GM12878 (cell line): Measurements from ENCODE around the gene ALG1L2.
"Not testable (repeated sequence)": the region's sequence is repeated elsewhere in the genome, so short reads cannot be mapped to it uniquely, and the experiment has no call there.

Experiments used
- CHD2 ChIP-seq: IDR thresholded peaks from 2 replicates; pipeline ENCODE4 v1.6.1; 2011; ENCODE audit warnings: low read depth, low read length, improper control_type of control experiment, borderline replicate concordance
- CHD4 ChIP-seq: fragments of 200-600 bp; sonication (generic); IDR thresholded peaks from 2 replicates; pipeline ENCODE4 v1.6.1; 2016; ENCODE audit warnings: mild to moderate bottlenecking
- ETV6 ChIP-seq, 2 experiments: fragments of 450-650 bp in 1 of 2; IDR thresholded peaks in 1 of 2; conservative IDR thresholded peaks in 1 of 2; 2 replicates each; pipeline ENCODE4 v1.6.1; 2014; ENCODE audit warnings: antibody characterized with exemption in 1 of 2, borderline replicate concordance in 1 of 2, low read depth in 1 of 2, mild to moderate bottlenecking in 1 of 2, moderate library complexity in 1 of 2
- EZH2 ChIP-seq: IDR thresholded peaks from 2 replicates; pipeline ENCODE4 v1.6.1; 2012; ENCODE audit warnings: low read depth, mild to moderate bottlenecking, control low read depth, inconsistent platforms, low read length, borderline replicate concordance; ENCODE audit not compliant: control insufficient read depth
- GABPA ChIP-seq: IDR thresholded peaks from 2 replicates; pipeline ENCODE4 v1.6.1; 2014; ENCODE audit warnings: antibody characterized with exemption, low read depth, mild to moderate bottlenecking, inconsistent platforms
- PBX3 ChIP-seq: IDR thresholded peaks from 2 replicates; pipeline ENCODE4 v1.6.1; 2011; ENCODE audit warnings: mild to moderate bottlenecking, low read depth, low read length, moderate library complexity; ENCODE audit not compliant: insufficient replicate concordance
- POLR2A ChIP-seq: IDR thresholded peaks from 2 replicates; pipeline ENCODE4 v1.6.1; 2011; ENCODE audit warnings: low read depth, mild to moderate bottlenecking, low read length
- REST ChIP-seq: IDR thresholded peaks from 2 replicates; pipeline ENCODE4 v1.6.1; 2012; ENCODE audit warnings: mild to moderate bottlenecking, low read depth, low read length
- RFX5 ChIP-seq: IDR thresholded peaks from 2 replicates; pipeline ENCODE4 v1.6.1; 2011; ENCODE audit warnings: low read depth, low read length, improper control_type of control experiment
- SRF ChIP-seq, 2 experiments: IDR thresholded peaks; 2 replicates each; pipeline ENCODE4 v1.6.1; 2011; ENCODE audit warnings: low read depth in 2 of 2, low read length in 2 of 2, mild to moderate bottlenecking in 1 of 2, moderate library complexity in 1 of 2
- TAF1 ChIP-seq: IDR thresholded peaks from 2 replicates; pipeline ENCODE4 v1.6.1; 2011; ENCODE audit warnings: mild to moderate bottlenecking, low read depth, low read length, borderline replicate concordance
- TF ChIP-seq, protein P1 (sequence below): fragments of 450-650 bp; formaldehyde crosslinking; IDR thresholded peaks from 2 replicates; pipeline ENCODE4 v1.5.0; 2022; ENCODE audit warnings: mild to moderate bottlenecking, missing genetic modification characterization
- TF ChIP-seq, protein P2 (sequence below), 3 experiments: IDR thresholded peaks in 2 of 3; conservative IDR thresholded peaks in 1 of 3; 2 replicates each; pipeline ENCODE4 v1.5.1; 2011; ENCODE audit warnings: low read depth in 3 of 3, low read length in 3 of 3, mild to moderate bottlenecking in 3 of 3, control low read depth in 2 of 3, moderate library complexity in 2 of 3, inconsistent platforms in 1 of 3, mixed read lengths in 1 of 3; ENCODE audit not compliant: control insufficient read depth in 2 of 3, insufficient read depth in 1 of 3; ENCODE audit errors: extremely low read depth in 1 of 3
- TF ChIP-seq, protein P3 (sequence below): IDR thresholded peaks from 2 replicates; pipeline ENCODE4 v1.6.1; 2011; ENCODE audit warnings: borderline replicate concordance, low read depth, mild to moderate bottlenecking, moderate library complexity, low read length; ENCODE audit not compliant: insufficient read depth, poor library complexity, severe bottlenecking

GRCh38 chr3:130107333-130107995 is 25.8 kb downstream of the ALG1L2 start:
- not testable (repeated sequence) for TF ChIP-seq PBX3; CHD4; RFX5; POLR2A; TAF1; CHD2; REST; GABPA; SRF (IDR thresholded peaks at IDR 0.05; ENCODE audit: low read depth in 2 of 2, low read length in 2 of 2); EZH2; ETV6 (conservative IDR thresholded peaks at IDR 0.05 in 1 of 2, IDR thresholded peaks at IDR 0.05 in 1 of 2; ENCODE audit: borderline replicate concordance in 1 of 2, low read depth in 1 of 2)
- TF ChIP-seq, protein P1, sequence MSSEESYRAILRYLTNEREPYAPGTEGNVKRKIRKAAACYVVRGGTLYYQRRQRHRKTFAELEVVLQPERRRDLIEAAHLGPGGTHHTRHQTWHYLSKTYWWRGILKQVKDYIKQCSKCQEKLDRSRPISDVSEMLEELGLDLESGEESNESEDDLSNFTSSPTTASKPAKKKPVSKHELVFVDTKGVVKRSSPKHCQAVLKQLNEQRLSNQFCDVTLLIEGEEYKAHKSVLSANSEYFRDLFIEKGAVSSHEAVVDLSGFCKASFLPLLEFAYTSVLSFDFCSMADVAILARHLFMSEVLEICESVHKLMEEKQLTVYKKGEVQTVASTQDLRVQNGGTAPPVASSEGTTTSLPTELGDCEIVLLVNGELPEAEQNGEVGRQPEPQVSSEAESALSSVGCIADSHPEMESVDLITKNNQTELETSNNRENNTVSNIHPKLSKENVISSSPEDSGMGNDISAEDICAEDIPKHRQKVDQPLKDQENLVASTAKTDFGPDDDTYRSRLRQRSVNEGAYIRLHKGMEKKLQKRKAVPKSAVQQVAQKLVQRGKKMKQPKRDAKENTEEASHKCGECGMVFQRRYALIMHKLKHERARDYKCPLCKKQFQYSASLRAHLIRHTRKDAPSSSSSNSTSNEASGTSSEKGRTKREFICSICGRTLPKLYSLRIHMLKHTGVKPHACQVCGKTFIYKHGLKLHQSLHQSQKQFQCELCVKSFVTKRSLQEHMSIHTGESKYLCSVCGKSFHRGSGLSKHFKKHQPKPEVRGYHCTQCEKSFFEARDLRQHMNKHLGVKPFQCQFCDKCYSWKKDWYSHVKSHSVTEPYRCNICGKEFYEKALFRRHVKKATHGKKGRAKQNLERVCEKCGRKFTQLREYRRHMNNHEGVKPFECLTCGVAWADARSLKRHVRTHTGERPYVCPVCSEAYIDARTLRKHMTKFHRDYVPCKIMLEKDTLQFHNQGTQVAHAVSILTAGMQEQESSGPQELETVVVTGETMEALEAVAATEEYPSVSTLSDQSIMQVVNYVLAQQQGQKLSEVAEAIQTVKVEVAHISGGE (CRISPR knock-in tag) = not testable (repeated sequence)
- TF ChIP-seq, protein P2, sequence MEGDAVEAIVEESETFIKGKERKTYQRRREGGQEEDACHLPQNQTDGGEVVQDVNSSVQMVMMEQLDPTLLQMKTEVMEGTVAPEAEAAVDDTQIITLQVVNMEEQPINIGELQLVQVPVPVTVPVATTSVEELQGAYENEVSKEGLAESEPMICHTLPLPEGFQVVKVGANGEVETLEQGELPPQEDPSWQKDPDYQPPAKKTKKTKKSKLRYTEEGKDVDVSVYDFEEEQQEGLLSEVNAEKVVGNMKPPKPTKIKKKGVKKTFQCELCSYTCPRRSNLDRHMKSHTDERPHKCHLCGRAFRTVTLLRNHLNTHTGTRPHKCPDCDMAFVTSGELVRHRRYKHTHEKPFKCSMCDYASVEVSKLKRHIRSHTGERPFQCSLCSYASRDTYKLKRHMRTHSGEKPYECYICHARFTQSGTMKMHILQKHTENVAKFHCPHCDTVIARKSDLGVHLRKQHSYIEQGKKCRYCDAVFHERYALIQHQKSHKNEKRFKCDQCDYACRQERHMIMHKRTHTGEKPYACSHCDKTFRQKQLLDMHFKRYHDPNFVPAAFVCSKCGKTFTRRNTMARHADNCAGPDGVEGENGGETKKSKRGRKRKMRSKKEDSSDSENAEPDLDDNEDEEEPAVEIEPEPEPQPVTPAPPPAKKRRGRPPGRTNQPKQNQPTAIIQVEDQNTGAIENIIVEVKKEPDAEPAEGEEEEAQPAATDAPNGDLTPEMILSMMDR (IDR thresholded peaks at IDR 0.05 in 2 of 3, conservative IDR thresholded peaks at IDR 0.05 in 1 of 3; ENCODE audit: control insufficient read depth in 2 of 3, extremely low read depth in 1 of 3, insufficient read depth in 1 of 3, low read depth in 3 of 3, low read length in 3 of 3) = not testable (repeated sequence)
- TF ChIP-seq, protein P3, sequence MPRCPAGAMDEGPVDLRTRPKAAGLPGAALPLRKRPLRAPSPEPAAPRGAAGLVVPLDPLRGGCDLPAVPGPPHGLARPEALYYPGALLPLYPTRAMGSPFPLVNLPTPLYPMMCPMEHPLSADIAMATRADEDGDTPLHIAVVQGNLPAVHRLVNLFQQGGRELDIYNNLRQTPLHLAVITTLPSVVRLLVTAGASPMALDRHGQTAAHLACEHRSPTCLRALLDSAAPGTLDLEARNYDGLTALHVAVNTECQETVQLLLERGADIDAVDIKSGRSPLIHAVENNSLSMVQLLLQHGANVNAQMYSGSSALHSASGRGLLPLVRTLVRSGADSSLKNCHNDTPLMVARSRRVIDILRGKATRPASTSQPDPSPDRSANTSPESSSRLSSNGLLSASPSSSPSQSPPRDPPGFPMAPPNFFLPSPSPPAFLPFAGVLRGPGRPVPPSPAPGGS = not testable (repeated sequence)
